ENCODE data around the gene PAM. TPM values are rescaled to one million over a fixed set of nuclear protein-coding genes. Genes with fewer than 3 reads are reported as not detected.

Gene PAM
- polyA plus RNA-seq, 1 donor from 2014 or later = 363 TPM

GRCh38 chr5:102759700-102760099 is 4.6 kb downstream of the PAM start:
- H3K4me2 ChIP-seq (ENCODE audit: low read length) = no peak overlapping the region
- H3K9me3 ChIP-seq (ENCODE audit: low read length) = no peaks in the 10 kb centered on the region
- no peak overlapping the region for H3K27ac ChIP-seq (ENCODE audit: low read length)
- no peak overlapping the region for H3K4me3 ChIP-seq (ENCODE audit: low read length)
- H2AFZ ChIP-seq (ENCODE audit: low read depth, low read length) = no peak overlapping the region
- H3K79me2 ChIP-seq (replicated peaks; ENCODE audit: insufficient read depth, low read length) = peaks cover 39% of the 10 kb centered on the region
- H3K9me2 ChIP-seq (ENCODE audit: insufficient read depth, low read length) = no peaks in the 10 kb centered on the region
- no peak for TF ChIP-seq CTCF (IDR thresholded peaks at IDR 0.05; ENCODE audit: poor library complexity, severe bottlenecking)
- no peak for TF ChIP-seq SMC3 (conservative IDR thresholded peaks at IDR 0.05; ENCODE audit: poor library complexity)
- TF ChIP-seq POLR2AphosphoS5 (IDR thresholded peaks at IDR 0.05) = no peak
- TF ChIP-seq REST (IDR thresholded peaks at IDR 0.05; ENCODE audit: borderline replicate concordance) = no peak
- no peak for TF ChIP-seq EZH2 (IDR thresholded peaks at IDR 0.05; ENCODE audit: borderline replicate concordance, insufficient read depth, low read length, poor library complexity, severe bottlenecking)
- TF ChIP-seq MXI1 (conservative IDR thresholded peaks at IDR 0.05; ENCODE audit: poor library complexity, severe bottlenecking) = no peak
- TF ChIP-seq RAD21 (conservative IDR thresholded peaks at IDR 0.05) = no peak
- TF ChIP-seq TAF1 (IDR thresholded peaks at IDR 0.05; ENCODE audit: low read depth) = no peak
- TF ChIP-seq EP300 (conservative IDR thresholded peaks at IDR 0.05; ENCODE audit: poor library complexity, severe bottlenecking) = no peak
- no peaks in the 10 kb centered on the region for H3F3A ChIP-seq (ENCODE audit: insufficient read depth, low read length, poor library complexity, severe bottlenecking)
- H4K20me1 ChIP-seq (ENCODE audit: insufficient read depth) = no peaks in the 10 kb centered on the region
- no peaks in the 10 kb centered on the region for H3K36me3 ChIP-seq (ENCODE audit: insufficient read depth, low read length)
- H3K9ac ChIP-seq (ENCODE audit: low read length) = no peak overlapping the region
- no peaks in the 10 kb centered on the region for H3K27me3 ChIP-seq (ENCODE audit: insufficient read depth, low read depth, low read length)

GRCh38 chr5:102760815-102761214 is 5.7 kb downstream of the PAM start:
- no peak overlapping the region for H2AFZ ChIP-seq (ENCODE audit: low read depth, low read length)
- H3K36me3 ChIP-seq (ENCODE audit: insufficient read depth, low read length) = no peaks in the 10 kb centered on the region
- TF ChIP-seq EZH2 (IDR thresholded peaks at IDR 0.05; ENCODE audit: borderline replicate concordance, insufficient read depth, low read length, poor library complexity, severe bottlenecking) (no peak), TAF1 (IDR thresholded peaks at IDR 0.05; ENCODE audit: low read depth) (no peak), MXI1 (conservative IDR thresholded peaks at IDR 0.05; ENCODE audit: poor library complexity, severe bottlenecking) (no peak), POLR2AphosphoS5 (IDR thresholded peaks at IDR 0.05) (no peak), SMC3 (conservative IDR thresholded peaks at IDR 0.05; ENCODE audit: poor library complexity) (no peak), RAD21 (conservative IDR thresholded peaks at IDR 0.05) (no peak), REST (IDR thresholded peaks at IDR 0.05; ENCODE audit: borderline replicate concordance) (no peak)
- no peaks in the 10 kb centered on the region for H3F3A ChIP-seq (ENCODE audit: insufficient read depth, low read length, poor library complexity, severe bottlenecking)
- H3K27me3 ChIP-seq (ENCODE audit: insufficient read depth, low read depth, low read length) = no peaks in the 10 kb centered on the region
- no peak overlapping the region for H3K27ac ChIP-seq (ENCODE audit: low read length)
- no peak overlapping the region for H3K4me3 ChIP-seq (ENCODE audit: low read length)
- no peaks in the 10 kb centered on the region for H3K9me2 ChIP-seq (ENCODE audit: insufficient read depth, low read length)
- no peak overlapping the region for H3K4me2 ChIP-seq (ENCODE audit: low read length)
- H3K79me2 ChIP-seq (replicated peaks; ENCODE audit: insufficient read depth, low read length) = peaks cover 35% of the 10 kb centered on the region
- no peaks in the 10 kb centered on the region for H4K20me1 ChIP-seq (ENCODE audit: insufficient read depth)
- H3K9me3 ChIP-seq (ENCODE audit: low read length) = no peaks in the 10 kb centered on the region
- no peak overlapping the region for H3K9ac ChIP-seq (ENCODE audit: low read length)

All from neural cell (in vitro differentiated cells).